Ovary (tissue), 9 donors: Measurements from ENCODE around the gene GSG1L. TPM values are rescaled to one million over a fixed set of nuclear protein-coding genes. Genes with fewer than 3 reads are reported as not detected.

ENCODE experiments used
- DNase-seq, 5 donors: peaks; one replicate each; pipeline ENCODE4 v3.0.0-alpha.2; 2019 to 2020
- H3K27ac ChIP-seq, 2 donors: fragments of 200-600 bp; one replicate each; pipeline versions ENCODE4 v1.5.1 to v1.8.0; 2019 to 2022
- H3K27me3 ChIP-seq: fragments of 200-600 bp; one replicate; pipeline ENCODE4 v1.8.0; 2022
- H3K36me3 ChIP-seq: fragments of 200-600 bp; sonication (generic); one replicate; pipeline ENCODE4 v1.5.1; 2019
- H3K4me1 ChIP-seq: one replicate; pipeline ENCODE4 v1.8.1; 2013; ENCODE audit warnings: mild to moderate bottlenecking, moderate library complexity; ENCODE audit not compliant: insufficient read depth
- H3K4me3 ChIP-seq: fragments of 200-600 bp; sonication (generic); one replicate; pipeline ENCODE4 v1.5.1; 2017
- H3K9me3 ChIP-seq, 2 donors: fragments of 200-600 bp in 1 of 2; sonication (generic) in 1 of 2; one replicate each; pipeline versions ENCODE4 v1.5.1 to v1.8.1; 2013 to 2019; ENCODE audit warnings: mild to moderate bottlenecking in 1 of 2, moderate library complexity in 1 of 2
- CTCF ChIP-seq, 3 donors: fragments of 450-650 bp in 2 of 3; fragments of 200-600 bp in 1 of 3; IDR thresholded peaks; one replicate each; pipeline versions ENCODE4 v1.5.1 to v1.8.0; 2016 to 2022; ENCODE audit warnings: antibody characterized with exemption in 3 of 3, mild to moderate bottlenecking in 1 of 3
- EP300 ChIP-seq: sonication (generic); formaldehyde crosslinking; IDR thresholded peaks from one replicate; pipeline ENCODE4 v1.6.1; 2017; ENCODE audit warnings: antibody characterized with exemption
- POLR2A ChIP-seq: fragments of 450-650 bp; IDR thresholded peaks from one replicate; pipeline ENCODE4 v1.6.1; 2017; ENCODE audit warnings: antibody characterized with exemption, mild to moderate bottlenecking, moderate library complexity
- WGBS, 3 donors: extraction: QIAGEN DNeasy Blood & Tissue Kit in 1 of 3; methylation state at CpG; one replicate each; pipeline versions ENCODE4 v1.1.5 to v1.1.7; 2013 to 2017; 5-methylcytosine and 5-hydroxymethylcytosine counted together
- intact Hi-C, 4 donors: fragments of 100-400 bp; cut with DNase I; formaldehyde crosslinking; loops; one replicate each; pipeline versions ENCODE4 v1.11.0 to v1.15.1; 2022 to 2023
- polyA plus RNA-seq, 2 donors: library from polyadenylated mRNA; stranded (reverse); fragments of 200-250 nt in 1 of 2; fragments of 350-450 nt in 1 of 2; fragmentation: Illumina TruSeq in 1 of 2; extraction: RNeasy Lipid Tissue Mini Kit (QIAGEN cat#74804) in 1 of 2; gene quantifications; one replicate each; pipeline ENCODE4 v1.2.3, GENCODE V29; 2013 to 2014
- total RNA-seq, 7 donors: library from RNA; depleted of rRNA in 2 of 7; stranded (reverse); fragments of >200 nt in 2 of 7; fragmentation: NEBNext Ultra II Directional in 3 of 7; extraction: Animal tissue kit (Norgen Biotek cat#: 25700) in 3 of 7; gene quantifications; one replicate each; pipeline versions ENCODE4 v1.1.0 to v1.2.4, GENCODE V29; 2016 to 2023
- donor health status: DM: no; HTN: no; CAD: no; lungs with moderate emphysema.
- donor health status: DM: no; HTN: no; CAD: no.
- donor health status: Bipolar disorder and iron deficiency.
- donor health status: DM: yes; HTN: yes; CAD: no.
- donor health status: DM: no; HTN: no; CAD: no.
- donor health status: DM: yes; HTN: yes; CAD: no.

GSG1L gene
- total and polyA plus RNA-seq, 9 donors: 0.30 to 1.1 (median 0.46) TPM; not detected in 4

DNA sequence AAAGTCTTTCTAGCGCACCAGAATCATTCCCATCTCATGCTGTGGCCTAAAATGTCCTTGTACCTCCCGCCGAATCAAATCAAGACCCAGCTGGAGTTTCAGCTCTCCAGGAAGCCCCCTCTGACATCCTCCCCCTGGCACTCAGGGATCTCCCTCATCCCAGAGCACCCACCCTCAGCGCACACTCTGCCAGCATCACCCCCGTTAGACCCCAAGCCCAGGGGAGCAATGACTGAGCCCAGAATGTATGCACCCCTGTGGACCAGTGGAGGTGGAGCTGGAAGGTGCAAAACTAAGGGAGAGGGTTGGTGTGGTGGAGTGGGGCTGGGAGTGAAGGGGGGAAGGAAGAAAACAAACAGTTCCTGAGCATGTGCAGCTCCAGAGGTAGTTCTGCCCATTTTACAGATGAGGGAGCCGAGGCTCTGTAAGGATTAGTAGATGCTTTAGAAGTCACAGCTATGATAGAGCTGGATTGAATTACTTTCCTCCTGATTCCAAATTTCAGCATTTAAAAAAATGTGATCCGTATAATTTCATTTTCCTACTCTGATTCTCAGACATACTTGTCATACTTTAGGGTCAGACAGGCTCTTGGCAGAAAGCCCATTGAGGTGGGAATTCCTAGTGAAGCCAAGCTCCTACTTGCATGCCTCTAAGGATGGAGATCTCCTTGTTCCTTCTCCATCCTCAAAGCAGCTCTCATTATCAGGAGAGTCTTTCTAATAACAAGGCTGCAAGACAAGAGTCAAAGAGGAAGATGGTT lies 270.8 kb downstream of the GSG1L start:
- WGBS, 3 donors: 63 to 71% (median 67%) methylated on average over 7 of the region's 7 CpGs
- Histone ChIP-seq H3K36me3 (no peaks in the 10 kb centered on the region), H3K4me1 (no peaks in the 10 kb centered on the region), H3K27me3 (no peaks in the 10 kb centered on the region), H3K27ac (no peak overlapping the region), H3K4me3 (no peak overlapping the region), H3K9me3 (no peaks in the 10 kb centered on the region)
- no peak for DNase-seq
- intact Hi-C loops: no loop called here
- TF ChIP-seq EP300 (no peak), POLR2A (no peak), CTCF (IDR thresholded peaks at IDR 0.05) (no peak)

- TF ChIP-seq POLR2A: no peak
- TF ChIP-seq CTCF (IDR thresholded peaks at IDR 0.05): no peak
- no peak for TF ChIP-seq EP300
- Histone ChIP-seq H3K27ac (no peak overlapping the region), H3K27me3 (no peaks in the 10 kb centered on the region), H3K9me3 (no peaks in the 10 kb centered on the region), H3K4me3 (no peak overlapping the region), H3K4me1 (no peaks in the 10 kb centered on the region), H3K36me3 (no peaks in the 10 kb centered on the region)
- no peak for DNase-seq
- intact Hi-C loops: no loop called here
- 77 to 83% (median 80%) methylated on average over 6 of the region's 6 CpGs for WGBS, 3 donors
Measured at GRCh38 chr16:27791404-27791719, 272.2 kb downstream of the GSG1L start.

GRCh38 chr16:27790546-27791403 lies 272.7 kb downstream of the GSG1L start:
- WGBS, 3 donors: 82 to 87% (median 86%) methylated on average over 10 to 12 of the region's 12 CpGs
- Histone ChIP-seq H3K4me1 (no peaks in the 10 kb centered on the region), H3K27me3 (no peaks in the 10 kb centered on the region), H3K4me3 (no peak overlapping the region), H3K9me3 (no peaks in the 10 kb centered on the region), H3K36me3 (no peaks in the 10 kb centered on the region), H3K27ac (no peak overlapping the region)
- no peak for TF ChIP-seq EP300
- no peak for TF ChIP-seq POLR2A
- TF ChIP-seq CTCF (IDR thresholded peaks at IDR 0.05): no peak
- intact Hi-C loops: no loop called here
- DNase-seq: no peak

GRCh38 chr16:27789595-27790241 lies 273.8 kb downstream of the GSG1L start:
- DNase-seq: no peak
- no peaks in the 10 kb centered on the region for H3K36me3 ChIP-seq
- intact Hi-C loops: no loop called here
- TF ChIP-seq EP300: no peak
- no peak for TF ChIP-seq CTCF (IDR thresholded peaks at IDR 0.05)
- no peak for TF ChIP-seq POLR2A
- H3K27ac ChIP-seq: no peak overlapping the region
- H3K27me3 ChIP-seq: no peaks in the 10 kb centered on the region
- 81 to 93% (median 84%) methylated on average over 2 of the region's 2 CpGs for WGBS, 3 donors
- H3K4me1 ChIP-seq: no peaks in the 10 kb centered on the region
- H3K9me3 ChIP-seq: no peaks in the 10 kb centered on the region
- no peak overlapping the region for H3K4me3 ChIP-seq
